ENCODE results near the gene ALOXE3.

Gene ALOXE3

GRCh38 chr17:8089728-8090127 lies 28.6 kb downstream of the ALOXE3 start:
- TF ChIP-seq EZH2 (IDR thresholded peaks at IDR 0.05; ENCODE audit: borderline replicate concordance, low read length) (no peak), CTCF (IDR thresholded peaks at IDR 0.05; ENCODE audit: low read length) (no peak)
- Histone ChIP-seq H3K4me2 (ENCODE audit: low read length) (no peak overlapping the region), H3K79me2 (ENCODE audit: insufficient read depth, low read length) (no peaks in the 10 kb centered on the region)

GRCh38 chr17:8087952-8088230 lies 30.4 kb downstream of the ALOXE3 start:
- no peaks in the 10 kb centered on the region for H3K9me3 ChIP-seq (ENCODE audit: low read length)
- H3K9ac ChIP-seq (ENCODE audit: low read length), result no peak overlapping the region
- no peak overlapping the region for H3K27ac ChIP-seq (ENCODE audit: low read depth, low read length, poor library complexity, severe bottlenecking)
- no peaks in the 10 kb centered on the region for H3K79me2 ChIP-seq (ENCODE audit: insufficient read depth, low read length)
- no peak overlapping the region for H3K4me3 ChIP-seq (ENCODE audit: low read depth, low read length, poor library complexity, severe bottlenecking)
- no peaks in the 10 kb centered on the region for H3K36me3 ChIP-seq (ENCODE audit: insufficient read depth, low read length)
- H2AFZ ChIP-seq (ENCODE audit: low read length), result no peak overlapping the region
- TF ChIP-seq CTCF (IDR thresholded peaks at IDR 0.05; ENCODE audit: low read length) (no peak), EZH2 (IDR thresholded peaks at IDR 0.05; ENCODE audit: borderline replicate concordance, low read length) (no peak)
- no peaks in the 10 kb centered on the region for H3K9me2 ChIP-seq (ENCODE audit: low read depth, low read length)
- H4K20me1 ChIP-seq (ENCODE audit: insufficient read depth, low read length), result no peaks in the 10 kb centered on the region
- H3K27me3 ChIP-seq (ENCODE audit: insufficient read depth, low read length), result no peaks in the 10 kb centered on the region; the same call in none of the 2 replicates
- H3K4me2 ChIP-seq (ENCODE audit: low read length), result no peak overlapping the region
- H3F3A ChIP-seq (ENCODE audit: insufficient read depth, low read length), result no peaks in the 10 kb centered on the region
- H3K4me1 ChIP-seq (ENCODE audit: insufficient read depth, low read length, severe bottlenecking), result peaks cover 12% of the 10 kb centered on the region

More at GRCh38 chr17:8089728-8090127, 28.6 kb downstream of the ALOXE3 start:
- no peak overlapping the region for H3K27ac ChIP-seq (ENCODE audit: low read depth, low read length, poor library complexity, severe bottlenecking)
- no peaks in the 10 kb centered on the region; the same call in none of the 2 replicates for H3K27me3 ChIP-seq (ENCODE audit: insufficient read depth, low read length)
- no peaks in the 10 kb centered on the region for H4K20me1 ChIP-seq (ENCODE audit: insufficient read depth, low read length)
- H3K9ac ChIP-seq (ENCODE audit: low read length), result no peak overlapping the region
- H3K9me3 ChIP-seq (ENCODE audit: low read length), result no peaks in the 10 kb centered on the region
- H2AFZ ChIP-seq (ENCODE audit: low read length), result no peak overlapping the region
- H3K9me2 ChIP-seq (ENCODE audit: low read depth, low read length), result no peaks in the 10 kb centered on the region
- no peaks in the 10 kb centered on the region for H3K36me3 ChIP-seq (ENCODE audit: insufficient read depth, low read length)
- H3K4me1 ChIP-seq (ENCODE audit: insufficient read depth, low read length, severe bottlenecking), result peaks cover 12% of the 10 kb centered on the region
- H3K4me3 ChIP-seq (ENCODE audit: low read depth, low read length, poor library complexity, severe bottlenecking), result no peak overlapping the region
- H3F3A ChIP-seq (ENCODE audit: insufficient read depth, low read length), result no peaks in the 10 kb centered on the region

GRCh38 chr17:8087075-8087951 lies 31.0 kb downstream of the ALOXE3 start, which contains the start of gene ALOX12B:
Gene ALOX12B (minus strand): TSS chr17:8087716. CDS start chr17:8087442, 274 bp downstream.
- no peaks in the 10 kb centered on the region for H3K9me3 ChIP-seq (ENCODE audit: low read length)

More at GRCh38 chr17:8087075-8087951, 31.0 kb downstream of the ALOXE3 start, which contains the start of gene ALOX12B:
- Histone ChIP-seq H3K27me3 (ENCODE audit: insufficient read depth, low read length) (no peaks in the 10 kb centered on the region; the same call in none of the 2 replicates), H3F3A (ENCODE audit: insufficient read depth, low read length) (no peaks in the 10 kb centered on the region), H3K4me3 (ENCODE audit: low read depth, low read length, poor library complexity, severe bottlenecking) (no peak within 1 kb of the TSS), H3K4me1 (ENCODE audit: insufficient read depth, low read length, severe bottlenecking) (peaks cover 12% of the 10 kb centered on the region), H3K9ac (ENCODE audit: low read length) (no peak within 1 kb of the TSS), H4K20me1 (ENCODE audit: insufficient read depth, low read length) (no peaks in the 10 kb centered on the region), H3K9me2 (ENCODE audit: low read depth, low read length) (no peaks in the 10 kb centered on the region), H3K4me2 (ENCODE audit: low read length) (no peak within 1 kb of the TSS), H3K36me3 (ENCODE audit: insufficient read depth, low read length) (no peaks in the 10 kb centered on the region), H3K27ac (ENCODE audit: low read depth, low read length, poor library complexity, severe bottlenecking) (no peak within 1 kb of the TSS), H3K79me2 (ENCODE audit: insufficient read depth, low read length) (no peaks in the 10 kb centered on the region), H2AFZ (ENCODE audit: low read length) (no peak within 1 kb of the TSS)
- TF ChIP-seq EZH2 (IDR thresholded peaks at IDR 0.05; ENCODE audit: borderline replicate concordance, low read length), result no peak
- no peak for TF ChIP-seq CTCF (IDR thresholded peaks at IDR 0.05; ENCODE audit: low read length)
